GM18502 (cell line): Measurements from ENCODE around the gene IRF2BPL.

Source experiments
- ATAC-seq: cut with Tn5 transposase; IDR thresholded peaks from one replicate; pipeline ENCODE4 v1.9.1; 2021; ENCODE audit warnings: mild to moderate bottlenecking; ENCODE audit not compliant: unreplicated experiment, poor library complexity

IRF2BPL gene

DNA sequence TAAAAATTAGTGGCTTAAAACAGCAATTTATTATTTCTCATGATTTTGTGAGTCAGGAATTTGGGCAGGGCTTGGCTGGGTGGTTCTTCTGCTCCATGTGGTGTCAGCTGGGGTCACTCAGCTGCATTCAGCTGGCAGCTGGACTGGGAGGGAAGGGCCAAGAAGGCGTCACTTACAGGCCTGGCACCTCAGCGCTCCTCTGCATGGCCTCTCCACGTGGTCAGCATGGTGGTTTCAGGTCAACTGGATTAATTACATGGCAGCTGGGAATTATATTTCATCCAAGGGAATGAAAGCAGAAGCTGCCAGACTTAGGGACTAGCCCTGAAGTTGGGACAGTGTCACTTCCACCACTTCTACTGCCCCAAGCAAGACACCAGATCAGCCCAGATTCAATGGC lies 27.5 kb upstream of the IRF2BPL start:
- ATAC-seq, result no peak

DNA sequence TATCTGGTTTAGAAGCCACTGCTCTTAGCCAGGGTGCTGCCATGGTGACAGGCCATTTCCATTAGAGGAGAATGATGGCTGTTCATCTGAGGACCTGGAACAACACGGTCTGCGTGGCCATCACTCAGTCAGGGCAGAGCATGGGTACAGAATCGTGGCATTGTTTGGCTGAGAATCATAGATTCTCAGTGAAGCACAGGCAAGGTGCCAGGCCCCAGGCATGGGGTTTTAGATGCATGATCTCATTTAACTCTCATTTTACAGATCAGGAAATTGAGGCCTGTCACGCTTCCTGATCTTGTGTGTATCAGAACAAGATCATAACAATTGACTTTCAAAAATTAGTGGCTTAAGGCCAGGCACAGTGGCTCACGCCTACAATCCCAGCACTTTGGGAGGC lies 26.8 kb upstream of the IRF2BPL start:
- ATAC-seq, result no peak

DNA sequence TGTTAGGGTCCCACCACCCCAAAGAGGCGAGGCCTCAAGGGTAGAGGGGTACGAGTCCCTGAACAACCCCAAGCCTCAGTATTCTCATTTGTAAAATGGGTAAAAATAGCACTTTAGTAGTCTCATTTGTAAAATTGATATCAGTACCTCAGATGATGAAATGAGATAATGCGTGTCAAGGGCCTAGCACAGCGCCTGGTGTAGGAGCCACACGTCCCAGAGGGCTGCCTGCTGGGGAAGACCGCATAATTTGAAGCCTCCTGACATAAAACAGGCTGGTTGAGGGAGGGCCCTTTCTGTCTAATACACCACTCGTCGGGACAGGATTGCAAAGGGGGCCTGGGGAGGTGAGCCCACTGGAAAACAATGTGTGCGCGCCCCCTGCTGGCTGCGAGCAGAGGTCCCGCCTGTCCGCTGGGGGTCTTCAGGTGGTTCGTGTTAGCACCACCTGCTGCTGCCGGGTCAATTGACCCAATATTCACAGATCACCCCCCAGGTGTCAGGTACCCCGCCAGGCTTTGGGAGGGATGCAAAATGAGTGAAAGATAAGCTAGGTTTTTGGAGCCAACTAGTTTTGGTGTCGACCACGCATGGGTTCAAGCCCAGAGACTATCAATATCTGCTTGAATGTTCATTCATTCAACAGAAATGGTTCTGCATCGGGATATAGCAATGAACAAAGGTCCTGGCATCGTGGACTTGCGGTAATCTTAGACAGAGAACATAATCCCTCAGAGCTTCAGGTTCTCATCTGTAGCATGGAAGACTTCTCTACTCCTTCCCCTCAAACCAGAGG lies 24.7 kb upstream of the IRF2BPL start:
- peak; percentile 49 for ATAC-seq

- peak; percentile 8 for ATAC-seq
These were observed 24.0 kb upstream of the IRF2BPL start for GRCh38 chr14:77052281-77053044.

- ATAC-seq, result no peak
These were observed 22.6 kb upstream of the IRF2BPL start for GRCh38 chr14:77051116-77051515.

DNA sequence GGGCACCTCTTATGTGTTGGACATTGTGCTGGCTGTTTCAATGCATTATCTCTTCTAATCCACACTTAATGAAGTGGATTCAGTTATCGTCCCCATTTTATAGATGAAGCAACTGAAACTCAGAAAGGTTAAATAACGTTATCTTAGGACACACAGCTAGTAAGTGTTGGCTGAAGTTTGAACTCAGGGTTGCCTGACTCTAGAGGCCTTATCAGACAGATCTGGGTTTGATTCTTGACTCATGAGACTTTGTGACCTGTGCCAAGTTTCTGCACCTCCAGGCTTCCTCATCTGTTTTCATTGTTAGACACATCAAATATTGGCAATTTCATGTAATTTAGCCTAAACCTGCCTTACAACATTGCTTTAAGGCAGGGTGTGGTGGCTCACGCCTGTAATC lies 18.2 kb upstream of the IRF2BPL start:
- no peak for ATAC-seq

GRCh38 chr14:77045238-77046162 lies 17.0 kb upstream of the IRF2BPL start:
- ATAC-seq, result no peak

DNA sequence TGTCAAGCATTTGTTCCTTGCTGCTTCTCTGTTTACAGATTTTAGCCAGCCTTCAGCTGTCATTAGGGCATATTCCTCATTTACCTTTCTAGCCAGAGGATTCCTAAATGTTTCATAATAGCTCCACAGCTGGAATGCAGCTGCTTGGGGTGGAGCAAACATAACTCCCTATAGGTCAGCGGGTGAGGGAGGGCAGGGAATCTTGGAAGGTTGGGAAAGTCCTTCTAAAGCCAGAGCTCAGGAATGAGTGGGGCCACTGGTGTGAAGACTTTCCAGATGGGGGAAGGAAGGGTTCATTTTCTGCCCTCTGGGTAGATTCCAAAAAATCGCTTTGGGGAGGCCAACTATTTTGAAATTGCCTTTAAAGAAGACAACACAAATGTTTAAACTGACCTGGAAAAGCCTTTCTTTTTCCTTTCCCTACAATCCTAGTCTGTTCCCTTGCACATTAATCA lies 16.3 kb upstream of the IRF2BPL start:
- ATAC-seq, result no peak

DNA sequence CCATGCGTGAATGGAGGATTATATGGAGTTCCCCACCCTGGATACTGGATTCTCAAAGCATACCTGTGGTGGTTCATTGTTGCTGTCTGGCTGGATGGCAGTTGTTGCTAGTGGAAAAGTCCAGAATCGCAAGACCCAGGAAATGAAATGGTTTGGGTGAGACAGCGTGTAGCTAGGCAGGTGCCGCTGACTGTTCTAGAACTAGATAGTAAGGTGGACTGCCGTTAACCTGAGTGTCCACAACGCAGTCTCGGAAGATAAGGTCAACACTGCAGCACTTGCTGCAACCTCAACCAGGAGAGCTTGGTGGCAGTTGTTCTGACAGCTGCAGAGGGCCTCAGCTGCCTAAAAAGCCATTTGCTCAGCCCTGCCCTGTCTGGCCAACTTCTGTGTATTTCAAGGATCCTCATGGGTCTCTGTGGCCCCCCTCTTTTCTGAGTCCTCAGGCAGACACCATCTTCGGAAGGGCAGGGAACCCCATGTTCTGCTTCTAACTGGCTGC lies 15.5 kb upstream of the IRF2BPL start:
- ATAC-seq, result no peak

DNA sequence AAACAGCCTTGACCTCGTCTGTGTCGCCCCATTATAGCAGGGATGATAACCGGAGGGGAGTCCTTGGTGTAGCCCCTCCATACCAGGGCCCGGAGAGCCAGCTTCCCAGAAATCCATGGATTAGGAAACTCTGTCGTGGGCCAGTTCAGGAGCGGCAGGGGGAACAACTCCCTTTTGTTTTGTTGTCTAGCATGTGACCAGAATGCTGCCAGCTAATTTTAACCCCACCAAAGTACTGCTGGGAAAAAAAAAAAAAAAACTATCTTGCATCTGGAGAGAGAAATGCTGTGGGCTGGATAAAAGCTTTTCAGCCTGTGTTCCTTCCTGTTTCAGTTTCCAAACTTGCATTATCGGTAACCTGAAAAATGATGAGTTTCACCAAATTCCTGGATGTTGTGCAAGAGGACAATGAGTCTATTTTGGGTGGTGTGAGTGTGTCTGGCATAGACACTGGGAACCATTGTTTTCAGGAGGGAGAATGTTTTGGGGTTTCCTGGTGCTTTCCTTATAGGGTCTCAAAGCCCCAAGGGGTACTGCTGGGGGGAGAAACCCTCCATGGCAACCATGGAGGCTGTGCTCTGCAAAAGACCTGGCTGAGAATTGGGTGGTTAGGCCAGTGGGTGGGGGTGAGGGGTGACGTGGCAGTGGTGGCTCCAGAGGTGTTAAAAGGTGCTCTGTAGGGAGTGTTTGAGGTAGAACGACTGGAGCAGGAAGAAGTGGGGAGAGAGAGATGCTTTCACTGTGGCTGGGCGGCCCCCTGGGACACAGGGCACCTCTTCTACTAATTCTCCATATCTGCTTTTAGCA lies 14.9 kb upstream of the IRF2BPL start:
- ATAC-seq, result no peak

- ATAC-seq, result no peak
These were observed 13.5 kb upstream of the IRF2BPL start for GRCh38 chr14:77041881-77042545.

GRCh38 chr14:77040741-77041653 lies 12.5 kb upstream of the IRF2BPL start:
- peak; percentile 16 for ATAC-seq

DNA sequence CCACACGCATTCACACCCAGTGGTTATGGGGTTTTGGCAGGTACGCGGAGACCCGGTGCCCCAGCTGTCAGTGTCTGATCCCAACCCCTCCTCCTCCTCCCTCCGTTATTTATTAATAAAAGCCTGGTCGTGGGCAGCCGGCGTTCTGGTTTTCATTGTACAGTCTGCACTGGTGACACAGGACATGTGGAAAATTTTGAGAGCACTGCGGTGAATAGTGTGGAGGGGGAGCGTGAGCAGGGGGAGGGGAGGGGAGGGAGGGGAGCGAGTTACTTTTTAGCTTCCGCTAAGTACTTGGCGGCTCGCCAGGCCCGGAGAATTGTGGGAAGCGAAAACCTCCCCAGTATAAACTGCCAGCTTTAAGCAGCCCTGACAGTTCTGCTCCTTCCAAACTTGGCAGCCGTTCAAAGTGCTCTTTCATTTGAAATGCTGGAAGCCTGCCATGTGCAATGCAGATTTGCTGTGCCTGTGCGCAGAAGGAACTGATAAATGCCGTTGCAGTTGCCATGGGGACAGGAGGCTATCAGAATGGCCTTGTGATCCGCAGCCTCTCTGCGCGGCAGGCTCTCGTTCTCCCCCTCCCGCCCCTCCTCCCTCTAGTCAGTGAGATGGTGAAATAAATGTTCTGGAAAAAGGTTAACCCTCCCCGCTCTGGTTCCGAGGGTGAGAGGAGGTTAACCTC lies 11.7 kb upstream of the IRF2BPL start:
- peak; percentile 66 for ATAC-seq

GRCh38 chr14:77039285-77040058 lies 11.0 kb upstream of the IRF2BPL start:
- no peak for ATAC-seq

- no peak for ATAC-seq
These were observed 9.5 kb upstream of the IRF2BPL start for GRCh38 chr14:77037938-77038568.

DNA sequence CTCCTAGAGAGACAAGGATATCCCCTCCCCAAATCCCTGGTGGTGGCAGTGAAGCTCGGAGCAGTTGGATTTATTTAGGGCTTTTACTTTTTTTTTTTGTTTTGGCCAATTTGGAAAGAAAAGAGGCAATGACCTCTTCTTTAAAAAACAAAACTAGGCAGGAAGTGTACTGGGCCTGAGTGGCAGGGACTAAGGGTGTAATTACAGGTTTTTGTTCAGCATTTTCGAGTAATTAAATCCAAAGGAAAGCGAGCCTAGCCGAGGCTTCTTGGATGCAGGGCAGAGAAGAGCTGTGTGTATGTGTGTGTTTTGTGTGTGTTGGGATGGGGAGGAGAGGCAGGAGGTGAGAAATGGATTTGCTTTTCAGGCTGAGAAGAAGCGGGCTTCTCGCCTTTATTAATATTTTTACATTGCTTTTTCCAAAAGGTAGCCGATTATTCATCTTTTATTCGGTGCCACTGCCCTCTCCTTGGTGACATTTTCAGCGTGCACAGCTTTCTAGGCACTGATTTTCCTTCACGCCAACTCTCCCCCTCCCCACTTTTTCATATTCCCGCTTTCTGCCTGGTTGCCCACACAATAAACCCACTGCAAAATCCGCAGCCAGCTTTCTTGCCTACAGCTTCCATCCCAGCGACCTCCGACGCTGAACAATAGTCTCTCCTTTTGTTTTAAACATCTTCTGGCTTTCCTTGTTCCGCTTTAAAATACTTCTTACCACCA lies 8.9 kb upstream of the IRF2BPL start:
- ATAC-seq, result no peak
